ENCODE data around the gene IL1RAPL1.

The IL1RAPL1 gene

GRCh38 chrX:29196501-29196900 is 609.3 kb downstream of the IL1RAPL1 start:
- in situ Hi-C loops (cut with HindIII; ENCODE audit: low sequenced_read_pairs) = no loop called here
- DNase-seq (ENCODE audit: low read depth) = no peak
- TF ChIP-seq CTCF (IDR thresholded peaks at IDR 0.05; ENCODE audit: low read depth, low read length, missing control alignments) = no peak
- no peak overlapping the region for H3K4me3 ChIP-seq (ENCODE audit: low read depth, low read length)

- no peak overlapping the region for H3K4me3 ChIP-seq (ENCODE audit: low read depth, low read length)
- in situ Hi-C loops (cut with HindIII; ENCODE audit: low sequenced_read_pairs) = no loop called here
- TF ChIP-seq CTCF (IDR thresholded peaks at IDR 0.05; ENCODE audit: low read depth, low read length, missing control alignments) = no peak
- no peak for DNase-seq (ENCODE audit: low read depth)
Observed at GRCh38 chrX:29215251-29215650, 628.0 kb downstream of the IL1RAPL1 start.

GRCh38 chrX:29225670-29226069 is 638.4 kb downstream of the IL1RAPL1 start:
- in situ Hi-C loops (cut with HindIII; ENCODE audit: low sequenced_read_pairs) = no loop called here
- H3K4me3 ChIP-seq (ENCODE audit: low read depth, low read length) = no peak overlapping the region
- DNase-seq (ENCODE audit: low read depth) = no peak
- TF ChIP-seq CTCF (IDR thresholded peaks at IDR 0.05; ENCODE audit: low read depth, low read length, missing control alignments) = no peak

GRCh38 chrX:29229802-29230201 is 642.6 kb downstream of the IL1RAPL1 start:
- in situ Hi-C loops (cut with HindIII; ENCODE audit: low sequenced_read_pairs) = no loop called here
- no peak for DNase-seq (ENCODE audit: low read depth)
- TF ChIP-seq CTCF (IDR thresholded peaks at IDR 0.05; ENCODE audit: low read depth, low read length, missing control alignments) = no peak

GRCh38 chrX:29231800-29232199 is 644.6 kb downstream of the IL1RAPL1 start:
- no peak overlapping the region for H3K4me3 ChIP-seq (ENCODE audit: low read depth, low read length)
- in situ Hi-C loops (cut with HindIII; ENCODE audit: low sequenced_read_pairs) = no loop called here
- TF ChIP-seq CTCF (IDR thresholded peaks at IDR 0.05; ENCODE audit: low read depth, low read length, missing control alignments) = no peak
- no peak for DNase-seq (ENCODE audit: low read depth)

More at GRCh38 chrX:29229802-29230201, 642.6 kb downstream of the IL1RAPL1 start:
- no peak overlapping the region for H3K4me3 ChIP-seq (ENCODE audit: low read depth, low read length)

GRCh38 chrX:29233592-29234183 is 646.4 kb downstream of the IL1RAPL1 start:
- in situ Hi-C loops (cut with HindIII; ENCODE audit: low sequenced_read_pairs) = no loop called here
- no peak for DNase-seq (ENCODE audit: low read depth)

More at GRCh38 chrX:29233592-29234183, 646.4 kb downstream of the IL1RAPL1 start:
- H3K4me3 ChIP-seq (ENCODE audit: low read depth, low read length) = no peak overlapping the region
- no peak for TF ChIP-seq CTCF (IDR thresholded peaks at IDR 0.05; ENCODE audit: low read depth, low read length, missing control alignments)
